Stimulated activated CD8-positive, alpha-beta memory T cell treated with anti-CD3 and anti-CD28 coated beads, Interleukin-7, amount 100 ng/mL, for 4 hours (primary cell): Measurements from ENCODE around the gene APOA4.
"Not testable (repeated sequence)": the region's sequence is repeated elsewhere in the genome, so short reads cannot be mapped to it uniquely, and the experiment has no call there.

Experiments used
- DNase-seq, 2 donors: peaks; one replicate each; pipeline ENCODE4 v3.0.0-alpha.2; 2020; ENCODE audit warnings: low read depth in 2 of 2

Gene APOA4

GRCh38 chr11:116804001-116804400, 19.1 kb downstream of the APOA4 start:
- no peak for DNase-seq

DNA sequence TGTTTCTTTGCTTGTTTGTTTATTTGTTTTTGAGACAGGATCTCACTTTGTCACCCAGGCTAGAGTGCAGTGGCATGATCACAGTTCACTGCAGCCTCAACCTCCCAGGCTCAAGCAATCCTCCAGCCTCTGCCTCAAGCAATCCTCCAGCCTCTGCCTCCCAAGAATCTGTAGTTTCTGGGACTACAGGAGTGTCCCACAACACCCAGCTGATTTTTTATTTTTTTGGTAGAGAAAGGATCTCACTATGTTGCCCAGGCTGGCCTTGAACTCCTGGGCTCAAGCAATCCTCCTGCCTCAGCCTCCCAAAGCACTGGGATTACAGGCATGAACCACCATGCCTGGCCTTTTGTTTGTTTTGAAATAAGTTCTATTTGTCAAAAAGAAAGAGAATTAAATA, 21.4 kb downstream of the APOA4 start:
- DNase-seq = not testable (repeated sequence)

DNA sequence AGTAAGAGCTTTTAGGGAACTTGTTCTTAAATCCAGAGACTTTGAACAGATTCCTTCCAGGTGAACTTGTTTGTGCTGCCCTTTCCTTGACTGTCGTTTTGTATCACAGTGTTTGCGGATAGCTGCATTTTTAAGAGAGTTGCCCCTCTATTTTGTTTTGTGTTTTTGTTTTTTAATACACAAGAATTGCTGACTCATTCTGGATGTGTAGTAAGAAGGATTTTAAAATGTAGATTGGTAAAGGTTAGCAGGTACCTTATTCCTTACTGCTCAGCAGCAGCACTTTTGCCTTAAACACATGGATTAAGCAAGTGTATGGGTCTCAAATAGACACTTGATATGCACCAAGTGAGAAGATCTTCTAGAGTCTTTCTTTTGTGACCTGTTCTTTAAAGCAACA, 22.5 kb downstream of the APOA4 start:
- DNase-seq = no peak

DNA sequence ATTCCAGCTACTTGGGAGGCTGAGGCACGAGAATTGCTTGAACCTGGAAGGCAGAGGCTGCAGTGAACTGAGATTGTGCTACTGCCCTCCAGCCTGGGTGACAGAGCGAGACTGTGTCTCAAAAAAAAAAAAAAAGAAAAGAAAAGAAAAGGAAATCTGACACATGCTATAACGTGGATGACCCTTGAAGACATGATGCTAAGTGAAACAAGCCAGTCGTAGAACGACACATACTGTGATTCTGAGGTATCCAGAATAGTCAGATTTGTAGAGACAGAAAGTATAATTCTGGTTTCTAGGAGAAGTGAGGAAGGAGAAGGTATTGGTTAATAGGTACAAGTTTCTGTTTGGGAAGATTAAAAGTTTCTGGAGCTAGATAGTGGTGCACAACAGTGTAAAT, 24.7 kb downstream of the APOA4 start:
- no peak for DNase-seq

DNA sequence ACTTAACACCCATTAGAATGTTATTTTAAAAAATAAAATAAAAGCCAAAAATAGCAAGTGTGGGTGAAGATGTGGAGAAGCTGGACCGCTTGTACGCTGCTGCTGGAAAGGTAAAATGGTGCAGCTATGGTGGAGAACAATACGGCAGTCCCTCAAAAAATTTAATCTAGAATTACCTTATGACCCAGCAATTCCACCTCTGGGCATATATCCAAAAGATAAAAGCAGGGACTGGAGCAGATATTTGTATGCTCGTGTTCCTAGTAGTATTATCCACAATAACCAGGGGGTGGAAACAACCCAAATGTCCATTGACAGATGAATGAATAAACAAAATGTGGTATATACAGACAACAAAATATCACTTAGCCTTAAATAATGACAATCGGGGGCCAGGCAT, 25.3 kb downstream of the APOA4 start:
- DNase-seq = no peak

GRCh38 chr11:116796548-116796947, 26.6 kb downstream of the APOA4 start:
- no peak for DNase-seq

DNA sequence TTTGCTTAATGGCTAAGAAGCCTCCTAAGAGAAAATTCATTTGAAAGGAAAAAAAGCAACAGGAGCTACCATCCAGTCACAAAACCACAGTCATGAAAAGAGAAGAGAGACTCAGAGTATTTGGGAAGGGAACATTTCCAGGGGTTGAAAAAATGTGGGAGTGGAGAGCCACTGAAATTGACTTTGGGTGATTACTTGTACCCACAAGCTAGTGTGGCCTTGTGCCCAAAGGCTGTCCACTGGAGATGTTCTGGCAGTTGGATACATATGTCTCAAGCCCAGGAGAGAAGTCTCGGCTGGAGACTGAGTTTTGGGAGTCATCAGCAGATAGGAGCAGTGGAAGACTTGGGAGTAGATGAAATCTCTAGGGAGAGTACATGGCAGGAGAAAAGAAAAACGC, 28.3 kb downstream of the APOA4 start:
- DNase-seq = no peak

DNA sequence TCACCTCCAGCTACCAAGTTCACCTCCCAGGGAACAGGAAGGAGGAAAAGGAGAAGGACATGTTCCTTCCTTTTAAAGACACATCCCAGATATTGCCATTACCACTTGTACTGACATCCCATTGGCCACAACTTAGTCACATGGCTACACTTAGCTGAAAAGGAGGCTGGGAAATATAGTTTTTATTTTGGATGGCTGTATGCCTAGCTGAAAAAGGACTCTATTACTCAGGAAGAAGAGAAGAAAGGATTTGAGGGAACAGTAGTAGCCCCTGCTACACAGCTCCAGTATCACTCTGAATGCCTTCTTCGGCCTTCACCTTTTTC, 29.4 kb downstream of the APOA4 start:
- DNase-seq = no peak

- DNase-seq = no peak
Observed at GRCh38 chr11:116792869-116793771, 30.0 kb downstream of the APOA4 start.

DNA sequence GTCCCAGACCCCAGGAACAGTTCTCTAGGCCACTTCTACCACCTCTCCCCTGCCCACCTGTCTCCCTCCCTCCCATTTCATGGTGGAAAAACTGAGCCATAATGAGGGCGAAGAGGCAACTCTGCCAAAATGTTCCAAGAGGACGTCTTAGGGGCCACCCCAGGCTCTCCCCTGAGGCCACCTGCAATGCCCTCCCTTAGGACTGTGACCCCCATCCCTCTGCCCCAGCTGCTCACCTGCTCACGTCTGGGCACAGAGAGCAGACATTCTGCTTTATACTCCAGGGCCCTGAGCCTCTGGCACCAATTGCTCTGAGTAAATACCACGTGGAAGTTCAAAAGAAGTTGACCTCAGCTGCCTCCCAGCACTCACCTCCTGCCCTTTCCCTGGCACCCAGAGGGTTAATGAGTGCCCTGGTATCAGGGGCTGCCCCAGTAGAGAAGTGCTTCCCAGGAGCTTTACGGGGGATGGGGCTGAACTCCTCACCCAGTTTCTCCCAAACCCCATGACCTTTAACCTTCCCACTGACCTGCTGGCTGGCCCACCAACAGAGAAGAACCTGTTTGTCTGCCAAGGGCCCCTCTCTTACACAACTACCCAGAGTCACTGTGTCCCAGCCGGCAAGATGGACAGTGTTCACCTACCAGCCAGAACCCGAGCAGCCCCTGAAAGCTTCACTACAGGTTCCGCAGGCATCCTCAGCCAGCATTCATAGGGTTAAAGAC, 30.8 kb downstream of the APOA4 start:
- no peak for DNase-seq

DNA sequence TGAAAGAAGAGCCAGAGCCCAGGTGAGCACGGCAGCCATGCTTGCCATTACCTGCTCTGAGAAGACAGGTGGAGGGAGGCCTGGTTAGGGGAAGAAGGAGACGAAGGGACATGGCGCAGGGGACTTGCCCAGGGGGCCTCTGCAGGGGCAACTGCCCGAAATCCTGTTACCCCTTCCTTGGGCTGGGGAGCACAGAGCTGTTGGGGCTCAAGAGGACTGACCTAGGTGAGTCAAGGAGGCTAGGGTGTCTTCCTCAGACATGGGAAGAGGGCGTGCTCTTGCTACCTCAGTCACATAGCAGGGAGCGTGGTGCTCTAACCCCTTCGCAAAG, 31.3 kb downstream of the APOA4 start, which contains the start of gene APOA5:
Gene APOA5, minus strand, starts transcription at position 67 of the 331 bp plus-strand sequence. Its CDS starts 19 bp downstream, at position 48.
- no peak for DNase-seq

GRCh38 chr11:116791002-116791812, 31.9 kb downstream of the APOA4 start:
- DNase-seq = peak; percentile 39 to 54

GRCh38 chr11:116790167-116791001, 32.7 kb downstream of the APOA4 start:
- DNase-seq = no peak

GRCh38 chr11:116788975-116789374, 34.1 kb downstream of the APOA4 start:
- no peak for DNase-seq

- no peak for DNase-seq
Observed at GRCh38 chr11:116788534-116788933, 34.6 kb downstream of the APOA4 start.

GRCh38 chr11:116787786-116788486, 35.2 kb downstream of the APOA4 start, which contains the start of gene ZPR1:
ZPR1 (minus strand) TSS chr11:116788023; CDS start chr11:116787990, 33 bp downstream.
- DNase-seq = peak; percentile 75 to 76

DNA sequence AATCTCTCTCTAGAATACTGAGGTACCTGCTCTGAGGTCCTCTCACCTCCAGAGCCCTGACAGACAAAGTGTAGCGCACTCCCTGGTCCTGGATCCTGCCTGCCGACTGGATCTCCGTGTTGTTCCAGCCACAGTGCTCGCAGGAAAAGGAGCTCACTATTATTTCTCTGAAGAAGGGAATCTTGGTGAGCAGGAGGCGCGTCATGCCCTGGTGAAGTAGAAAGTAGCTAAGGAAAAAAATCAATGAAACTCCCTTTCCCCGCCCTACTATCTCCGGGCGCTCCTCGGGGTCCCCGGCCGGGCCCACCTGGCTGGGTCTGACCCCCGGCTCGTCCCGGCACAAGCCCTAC, 35.7 kb downstream of the APOA4 start:
- no peak for DNase-seq

- DNase-seq = no peak
Observed at GRCh38 chr11:116786966-116787365, 36.1 kb downstream of the APOA4 start.

- DNase-seq = no peak
Observed at GRCh38 chr11:116786326-116786725, 36.8 kb downstream of the APOA4 start.

GRCh38 chr11:116782728-116783127, 40.4 kb downstream of the APOA4 start:
- no peak for DNase-seq

- no peak for DNase-seq
Observed at GRCh38 chr11:116778556-116778955, 44.5 kb downstream of the APOA4 start.
